Activated effector memory CD4-positive, alpha-beta T cell treated with anti-CD3 and anti-CD28 coated beads, Interleukin-2, amount 50 U/mL, for 16 hours (primary cell): ENCODE data around the gene INCENP.
"Not testable (repeated sequence)": the region's sequence is repeated elsewhere in the genome, so short reads cannot be mapped to it uniquely, and the experiment has no call there.

Experiments used
- DNase-seq: peaks from one replicate; pipeline ENCODE4 v3.0.0-alpha.2; 2020

INCENP gene

DNA sequence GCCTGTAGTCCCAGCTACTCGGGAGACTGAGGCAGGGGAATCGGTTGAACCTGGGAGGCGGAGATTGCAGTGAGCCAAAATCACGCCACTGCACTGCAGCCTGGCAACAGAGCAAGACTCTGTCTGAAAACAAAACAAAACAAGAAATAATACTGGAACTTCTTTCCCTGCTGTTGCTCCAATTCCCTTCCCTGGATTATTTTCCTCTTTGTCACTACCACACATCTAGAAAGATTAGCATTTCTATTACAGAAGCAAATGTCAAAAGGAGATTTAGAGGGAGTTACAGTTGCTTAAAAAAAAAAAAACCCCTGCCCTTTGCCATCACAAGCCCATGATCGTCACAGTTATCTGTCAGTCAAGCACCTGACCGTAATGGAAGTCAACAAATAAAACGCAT lies 48.5 kb downstream of the INCENP start:
- DNase-seq: no peak

DNA sequence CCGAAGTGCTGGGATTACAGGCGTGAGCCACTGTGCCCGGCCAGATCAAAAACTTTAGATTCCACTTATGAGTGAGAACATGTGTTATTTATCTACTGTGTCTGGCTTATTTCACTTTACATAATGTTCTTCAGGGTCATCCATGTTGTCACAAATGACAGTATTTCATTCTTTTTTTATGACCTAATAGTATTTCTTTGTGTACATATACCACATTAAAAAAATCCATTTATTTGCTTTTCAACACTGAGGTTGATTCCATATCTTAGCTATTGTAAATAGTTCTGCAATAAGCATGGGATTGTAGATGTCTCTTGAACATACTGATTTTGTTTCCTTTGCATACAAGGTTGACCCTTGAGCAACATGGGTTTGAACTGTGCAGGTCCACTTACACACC lies 53.0 kb downstream of the INCENP start:
- no peak for DNase-seq

DNA sequence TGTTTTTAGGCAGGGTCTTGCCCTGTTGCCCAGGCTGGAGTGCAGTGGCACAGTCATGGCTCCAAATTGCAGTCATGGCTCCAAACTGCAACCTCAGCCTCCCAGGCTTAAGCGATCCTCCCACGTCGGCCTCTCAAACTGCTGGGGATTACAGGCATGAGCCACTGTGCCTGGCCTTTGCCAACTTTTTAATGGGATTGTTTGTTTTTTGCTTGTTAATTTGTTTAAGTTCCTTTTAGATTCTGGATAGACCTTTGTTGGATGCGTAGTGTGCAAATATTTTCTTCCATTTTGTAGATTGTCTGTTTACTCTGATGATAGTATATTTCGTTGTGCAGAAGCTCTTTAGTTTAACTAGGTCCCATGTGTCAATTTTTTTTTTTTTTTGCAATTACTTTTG lies 56.2 kb downstream of the INCENP start:
- no peak for DNase-seq

DNA sequence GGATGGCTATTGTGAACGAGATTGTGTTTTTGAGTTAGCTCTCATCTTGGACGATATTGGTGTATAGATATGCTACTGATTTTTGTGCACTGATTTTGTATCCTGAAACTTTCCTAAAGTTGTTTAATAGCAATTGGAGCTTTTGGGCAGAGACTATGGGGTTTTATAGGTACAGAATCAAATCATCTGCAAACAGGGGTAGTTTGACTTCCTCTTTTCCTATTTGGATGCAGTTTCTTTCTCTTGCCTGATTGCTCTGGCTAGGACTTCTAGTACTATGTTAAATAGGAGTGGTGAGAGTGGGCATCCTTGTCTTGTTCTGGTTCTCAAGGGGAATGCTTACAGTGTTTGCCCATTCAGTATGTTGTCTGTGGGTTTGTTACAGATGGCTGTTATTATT lies 57.3 kb downstream of the INCENP start:
- no peak for DNase-seq

DNA sequence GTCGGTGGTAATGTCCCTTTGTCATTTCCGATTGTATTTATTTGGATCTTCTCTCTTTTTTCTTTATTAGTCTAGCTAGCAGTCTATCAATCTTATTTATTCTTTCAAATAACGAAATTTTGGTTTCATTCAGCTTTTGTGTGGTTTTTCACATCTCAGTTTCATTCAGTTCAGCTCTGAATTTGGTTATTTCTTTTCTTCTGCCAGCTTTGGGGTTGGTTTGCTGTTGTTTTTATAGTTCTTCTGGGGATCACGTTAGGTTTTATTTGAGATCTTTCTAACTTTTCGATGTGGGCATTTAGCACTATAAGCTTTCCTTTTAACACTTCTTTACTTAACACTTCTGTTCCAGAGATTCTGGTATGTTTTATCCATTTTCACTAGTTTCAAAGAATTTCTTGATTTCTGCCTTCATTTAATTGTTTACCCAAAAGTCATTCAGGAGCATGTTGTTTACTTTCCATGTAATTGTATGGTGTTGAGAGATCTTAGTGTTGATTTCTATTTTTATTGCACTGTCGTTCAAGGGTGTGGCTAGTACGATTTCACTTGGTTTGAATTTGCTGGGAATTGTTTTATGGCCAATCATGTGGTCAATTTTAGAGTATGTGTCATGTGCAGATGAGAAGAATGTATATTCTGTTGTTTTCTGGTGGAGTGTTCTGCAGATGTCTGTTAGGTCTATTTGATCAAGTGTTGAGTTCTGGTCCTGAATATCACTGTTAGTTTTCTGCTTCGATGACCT lies 58.5 kb downstream of the INCENP start:
- DNase-seq: no peak

DNA sequence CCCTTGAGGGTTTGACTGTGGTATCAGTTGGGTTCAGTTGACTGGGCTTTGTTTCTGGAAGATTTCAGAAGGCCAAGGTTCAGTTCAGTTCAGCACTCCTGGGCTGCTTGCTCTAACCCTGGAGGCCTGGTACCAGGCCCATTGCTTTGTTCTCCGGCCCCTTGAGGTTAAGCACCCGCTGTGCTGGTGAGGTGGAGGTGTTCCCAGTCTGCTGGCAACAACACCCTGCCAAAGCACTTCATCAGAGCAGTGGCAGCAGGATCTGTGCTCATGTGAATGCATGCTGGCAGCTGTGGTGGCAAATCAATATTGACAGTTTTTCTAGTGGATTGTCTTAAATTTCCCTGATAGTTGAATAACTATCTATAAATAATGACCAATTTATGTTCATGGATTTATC lies 62.4 kb downstream of the INCENP start:
- DNase-seq: no peak

DNA sequence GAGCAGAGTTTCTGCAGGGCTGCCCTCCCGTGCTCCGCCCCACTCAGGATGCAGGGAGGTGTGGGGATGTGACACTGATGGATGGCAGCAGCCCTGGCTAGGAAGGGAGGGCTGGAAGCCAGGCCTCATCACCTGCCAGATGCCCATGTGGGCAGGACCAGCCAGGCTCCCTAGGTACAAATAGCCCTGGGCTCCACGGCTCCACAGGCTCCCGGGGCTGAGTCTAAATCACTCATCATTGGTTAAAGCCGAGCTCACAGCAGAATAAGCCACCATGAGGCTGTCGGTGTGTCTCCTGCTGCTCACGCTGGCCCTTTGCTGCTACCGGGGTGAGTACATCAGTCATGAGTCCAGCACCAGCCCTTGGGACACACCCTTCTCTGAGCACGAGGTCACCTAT lies 66.2 kb downstream of the INCENP start, which contains the start of gene SCGB1D1:
Gene SCGB1D1, plus strand, starts transcription at position 206 of the 400 bp plus-strand sequence. Its CDS starts 69 bp downstream, at position 275.
- no peak for DNase-seq

DNA sequence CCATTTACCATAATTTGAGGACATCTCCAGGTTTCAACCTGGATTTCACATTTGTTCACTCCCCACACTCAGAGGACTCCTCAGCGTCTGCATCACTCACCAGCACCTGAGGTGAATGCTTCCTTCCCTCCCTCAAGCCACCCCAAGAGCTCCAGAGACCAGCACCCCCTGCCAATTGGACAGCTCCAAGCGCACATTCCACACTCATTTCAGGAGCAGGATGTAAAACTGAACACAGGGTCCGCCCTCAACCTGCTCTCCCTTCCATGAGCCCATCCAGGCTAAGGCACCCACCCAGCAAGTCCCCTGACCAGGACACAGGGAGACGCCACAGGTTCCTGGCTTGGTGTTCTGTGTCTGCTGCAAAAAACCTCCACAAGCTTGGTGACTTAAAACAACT lies 70.1 kb downstream of the INCENP start:
- DNase-seq: no peak

DNA sequence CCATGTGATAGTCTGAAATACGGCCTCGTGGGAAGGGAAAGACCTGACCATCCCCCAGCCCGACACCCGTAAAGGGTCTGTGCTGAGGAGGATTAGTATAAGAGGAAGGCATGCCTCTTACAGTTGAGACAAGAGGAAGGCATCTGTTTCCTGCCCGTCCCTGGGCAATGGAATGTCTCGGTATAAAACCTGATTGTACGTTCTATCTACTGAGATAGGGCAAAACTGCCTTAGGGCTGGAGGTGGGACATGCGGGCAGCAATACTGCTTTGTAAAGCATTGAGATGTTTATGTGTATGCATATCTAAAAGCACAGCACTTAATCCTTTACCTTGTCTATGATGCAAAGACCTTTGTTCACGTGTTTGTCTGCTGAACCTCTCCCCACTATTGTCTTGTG lies 71.2 kb downstream of the INCENP start:
- not testable (repeated sequence) for DNase-seq

DNA sequence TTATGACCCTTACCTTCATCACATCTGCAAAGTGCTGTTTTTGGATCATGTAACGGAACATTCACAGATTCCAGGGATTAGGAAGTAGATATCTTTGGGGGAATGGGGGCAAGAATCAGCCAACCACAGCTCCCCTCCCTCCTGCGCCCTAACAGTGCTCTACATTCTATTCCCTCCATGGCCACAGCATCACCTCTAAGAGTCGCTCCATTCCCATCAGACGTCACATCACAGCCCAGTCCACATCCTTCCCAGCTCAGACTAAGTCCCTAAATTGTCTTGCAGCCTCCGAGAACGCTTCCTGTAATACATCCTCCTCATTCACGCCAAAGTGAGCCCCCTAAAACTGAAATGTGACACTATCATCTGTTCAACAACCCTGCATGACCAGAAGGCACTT lies 72.1 kb downstream of the INCENP start:
- no peak for DNase-seq

DNA sequence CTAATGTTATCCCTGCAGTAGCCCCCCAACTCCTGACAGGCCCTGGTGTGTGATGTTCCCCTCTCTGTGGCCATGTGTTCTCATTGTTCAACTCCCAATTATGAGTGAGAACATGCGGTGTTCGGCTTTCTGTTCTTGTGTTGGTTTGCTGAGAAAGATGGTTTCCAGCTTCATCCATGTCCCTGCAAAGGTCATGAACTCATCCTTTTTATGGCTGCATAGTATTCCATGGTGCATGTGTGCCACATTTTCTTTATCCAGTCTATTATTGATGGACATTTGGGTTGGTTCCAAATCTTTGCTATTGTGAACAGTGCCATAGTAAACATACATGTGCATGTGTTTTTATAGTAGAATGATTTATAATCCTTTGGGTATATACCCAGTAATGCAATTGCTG lies 73.6 kb downstream of the INCENP start:
- not testable (repeated sequence) for DNase-seq

DNA sequence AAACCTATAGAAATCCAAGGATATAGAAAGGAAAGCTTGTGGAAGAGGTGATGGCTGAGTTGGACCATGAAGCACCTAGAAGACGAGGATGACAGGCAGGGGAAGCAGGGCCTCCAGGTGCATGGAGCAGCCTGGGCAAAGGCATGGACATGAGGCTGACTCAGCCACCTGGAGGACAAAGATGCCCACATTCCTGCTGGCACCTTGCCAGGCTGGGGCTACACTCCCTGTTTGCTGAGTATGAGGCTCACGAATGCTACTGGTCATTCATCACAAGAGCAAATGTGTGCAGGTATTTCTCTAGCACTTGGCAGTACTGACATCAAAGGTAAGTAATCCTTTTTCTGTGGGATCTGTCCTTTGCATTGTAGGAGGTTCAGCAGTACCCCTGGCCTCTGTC lies 77.6 kb downstream of the INCENP start:
- no peak for DNase-seq
